Stimulated activated naive CD8-positive, alpha-beta T cell treated with anti-CD3 and anti-CD28 coated beads, Interleukin-15, Interleukin-2, amounts not matched to agents 100 U/mL and 50 U/mL, for 24 hours (primary cell): Measurements from ENCODE around the gene SATB1.

Source experiments
- ATAC-seq: fragments of 150-1000 bp; cut with Tn5 transposase; one replicate; pipeline ENCODE4 v1.10.0; 2021
- DNase-seq: peaks from one replicate; pipeline ENCODE4 v3.0.0; 2021

Gene SATB1

GRCh38 chr3:18401300-18401961, 23.7 kb downstream of the SATB1 start:
- no peak for DNase-seq

DNA sequence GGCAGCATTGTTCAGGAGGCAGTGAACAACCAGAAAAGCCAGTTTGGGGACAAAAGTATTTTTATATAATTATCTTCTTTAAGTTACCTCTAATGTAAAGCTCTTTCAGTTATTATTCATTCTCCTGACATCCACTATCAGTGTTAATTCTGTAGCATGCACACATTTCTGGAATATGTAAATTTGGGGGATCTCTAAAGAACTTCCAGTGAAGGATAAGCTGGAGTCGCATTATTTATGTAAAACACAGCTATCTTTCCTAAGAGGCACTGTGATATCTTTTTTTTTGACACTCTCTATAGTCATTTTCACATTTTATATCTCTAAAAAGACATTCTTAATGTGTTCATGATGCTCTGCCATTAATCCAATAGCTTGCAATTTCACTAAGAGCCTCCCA, 26.7 kb downstream of the SATB1 start:
- DNase-seq = no peak

More at GRCh38 chr3:18401300-18401961, 23.7 kb downstream of the SATB1 start:
- no peak for ATAC-seq

GRCh38 chr3:18396428-18396827, 28.7 kb downstream of the SATB1 start:
- ATAC-seq (no peak), DNase-seq (no peak)

More for the DNA sequence above, 26.7 kb downstream of the SATB1 start:
- ATAC-seq = no peak

DNA sequence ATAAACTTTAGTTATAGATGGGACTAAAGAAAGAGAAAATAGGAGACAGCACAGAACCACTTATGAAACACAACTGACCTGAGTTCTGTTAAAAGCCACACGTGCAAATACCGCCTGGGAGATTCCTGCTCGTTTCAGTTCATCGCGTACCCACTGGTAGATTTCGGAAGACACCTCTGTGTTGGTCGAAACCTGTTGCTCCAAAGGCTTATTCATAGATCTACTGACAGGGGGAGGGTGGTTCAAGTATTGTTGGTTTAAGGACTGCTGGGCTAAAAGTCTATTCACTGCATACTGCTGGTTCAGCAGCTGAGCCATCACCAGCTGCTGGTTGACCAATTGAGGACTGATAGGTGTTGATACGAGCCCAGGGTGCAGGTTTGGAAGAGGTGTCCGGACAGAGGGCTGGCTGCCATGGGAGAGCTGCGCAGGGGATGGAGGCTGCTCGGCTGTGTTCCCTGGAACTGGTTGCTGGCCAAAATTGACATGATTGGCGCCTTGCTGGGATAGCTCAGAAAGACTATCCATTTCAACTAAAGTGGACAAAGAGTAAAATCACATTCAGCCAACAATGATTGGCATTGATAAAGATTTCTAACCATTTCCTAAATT, 30.6 kb downstream of the SATB1 start:
- DNase-seq (no peak), ATAC-seq (peak; percentile 53)

DNA sequence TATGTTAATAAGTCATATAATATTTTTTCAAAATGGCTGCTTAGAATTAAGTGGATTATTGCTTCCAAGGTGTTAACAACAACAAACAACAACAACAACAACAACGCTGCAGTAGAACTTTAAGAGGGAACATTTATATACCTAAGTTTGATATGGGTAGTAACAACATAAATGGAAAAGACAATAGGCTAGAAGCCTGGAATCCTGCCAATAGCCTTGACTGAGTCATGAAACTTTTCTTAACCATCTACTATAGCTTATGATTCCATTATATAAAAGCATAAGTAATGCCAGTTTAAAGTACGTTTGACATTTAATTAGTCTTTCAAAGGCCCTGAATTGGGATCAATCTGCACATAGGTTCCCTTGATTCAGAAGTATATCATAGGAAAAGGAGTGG, 31.2 kb downstream of the SATB1 start:
- ATAC-seq (no peak), DNase-seq (no peak)

- no peak for ATAC-seq
- DNase-seq = no peak
Measured at GRCh38 chr3:18390024-18390660, 35.0 kb downstream of the SATB1 start.

DNA sequence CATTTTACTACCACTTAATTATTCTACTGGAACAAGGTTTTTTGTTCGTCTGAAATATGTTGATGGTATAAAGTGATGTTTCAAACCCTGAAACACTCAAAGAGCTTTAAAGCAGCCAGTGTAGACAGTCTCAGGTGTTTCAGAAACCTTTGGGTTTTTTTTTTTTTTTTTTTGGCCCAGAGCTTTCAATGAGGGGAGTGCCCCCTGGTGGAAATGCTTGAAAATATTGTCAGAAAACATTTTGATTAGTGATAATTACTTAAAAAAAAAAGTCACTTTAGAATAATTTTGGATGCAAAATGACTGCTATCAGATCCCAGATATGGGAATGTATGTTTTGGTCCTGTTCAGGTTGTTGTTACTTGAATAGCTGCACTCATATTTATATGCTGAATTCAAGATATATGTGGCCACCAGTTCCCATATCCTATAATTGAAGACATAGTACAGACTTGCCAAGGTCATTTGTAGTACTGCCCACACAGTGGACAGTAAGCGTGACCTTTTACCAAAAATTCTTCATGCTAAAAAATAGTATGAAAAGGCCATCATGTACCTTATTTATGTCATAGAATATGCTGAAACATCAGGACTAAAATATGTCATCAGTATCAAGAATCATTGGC, 35.9 kb downstream of the SATB1 start:
- no peak for ATAC-seq
- DNase-seq = peak; percentile 35

GRCh38 chr3:18386274-18386890, 38.8 kb downstream of the SATB1 start:
- no peak for DNase-seq
- ATAC-seq = no peak

DNA sequence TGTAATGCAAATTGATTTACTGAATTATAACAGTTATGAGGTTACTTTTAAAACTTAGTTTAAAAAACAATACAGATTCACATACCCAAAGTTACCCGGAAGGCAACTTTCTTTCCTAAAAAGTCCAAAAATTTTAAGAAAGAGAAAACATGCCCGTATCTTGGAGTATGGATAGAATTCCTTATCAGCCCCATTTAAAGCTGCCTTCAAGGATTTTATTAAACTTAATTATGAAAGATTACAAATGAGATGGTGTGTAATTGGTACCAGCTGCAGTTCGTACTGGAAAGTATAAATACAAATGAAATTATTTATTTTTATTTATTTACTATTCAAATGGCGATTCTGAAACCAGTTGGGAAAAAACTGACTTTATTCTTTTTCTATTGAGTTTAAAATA, 39.4 kb downstream of the SATB1 start:
- no peak for ATAC-seq
- DNase-seq = no peak

DNA sequence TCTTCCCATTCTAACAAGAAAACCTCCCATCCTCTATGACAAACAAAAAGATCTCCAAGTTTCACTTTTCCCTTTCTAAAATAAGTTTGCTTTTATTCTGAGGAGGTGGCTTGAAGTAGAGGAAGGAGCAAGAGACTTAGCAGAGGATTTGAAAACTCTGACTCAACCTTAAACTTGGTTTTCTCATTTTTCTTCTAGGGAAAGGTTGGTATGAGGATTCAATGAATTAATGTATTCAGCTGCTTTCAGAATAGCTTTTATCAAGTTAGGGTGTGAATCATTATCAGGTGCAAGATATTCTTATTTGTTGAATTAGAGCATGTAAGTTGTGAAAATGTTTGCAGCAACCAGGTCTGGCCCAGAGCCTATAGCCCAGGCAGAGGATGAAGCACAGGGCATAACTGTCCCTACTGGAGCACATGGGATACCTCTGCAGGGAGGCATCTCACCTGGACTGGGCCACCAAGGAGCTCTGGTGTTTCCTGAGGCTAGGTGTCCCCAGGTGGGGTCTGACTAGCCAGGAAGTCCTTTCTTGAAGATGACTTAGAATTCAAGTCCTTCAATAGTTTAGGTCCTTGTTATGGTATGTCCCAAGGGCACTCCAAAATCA, 42.3 kb downstream of the SATB1 start:
- no peak for DNase-seq
- ATAC-seq = peak; percentile 62

GRCh38 chr3:18379647-18380046, 45.5 kb downstream of the SATB1 start:
- no peak for ATAC-seq
- DNase-seq = no peak

- no peak for ATAC-seq
- DNase-seq = no peak
Measured at GRCh38 chr3:18378218-18378617, 46.9 kb downstream of the SATB1 start.

- no peak for DNase-seq
- no peak for ATAC-seq
Measured at GRCh38 chr3:18376682-18377081, 48.5 kb downstream of the SATB1 start.

DNA sequence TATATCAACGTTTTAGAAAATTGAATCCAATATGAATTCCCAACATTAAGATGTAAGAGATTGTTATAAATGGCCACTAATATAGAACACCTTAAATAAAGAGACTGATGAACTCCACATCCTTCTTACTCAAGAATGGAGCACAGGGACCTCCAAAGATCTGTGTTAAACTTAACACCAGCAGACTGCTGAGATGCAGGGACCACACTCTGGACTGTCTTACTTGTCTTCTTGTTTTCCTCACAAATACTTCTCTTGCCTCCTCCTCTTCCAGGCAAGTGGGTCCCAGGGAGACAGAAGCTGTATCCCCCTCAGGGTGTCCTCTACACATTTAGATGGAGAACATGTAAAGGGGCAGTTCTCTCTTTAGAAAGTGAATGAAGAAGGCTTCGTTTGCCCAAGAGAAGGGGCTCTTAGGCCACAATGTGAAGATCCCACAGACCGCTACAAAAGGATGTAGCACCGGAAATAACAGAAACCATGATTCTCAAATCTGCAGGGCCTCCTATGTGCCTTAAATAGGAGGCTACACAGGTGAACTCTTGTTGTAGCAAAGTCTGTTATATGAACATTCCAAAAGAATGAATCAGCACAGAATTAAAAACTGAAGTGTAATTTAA, 52.2 kb downstream of the SATB1 start:
- DNase-seq (no peak), ATAC-seq (peak; percentile 45)

- peak; percentile 35 for ATAC-seq
Measured at GRCh38 chr3:18370672-18371071, 54.5 kb downstream of the SATB1 start.

GRCh38 chr3:18369551-18370185, 55.5 kb downstream of the SATB1 start:
- DNase-seq (no peak), ATAC-seq (no peak)

More at GRCh38 chr3:18370672-18371071, 54.5 kb downstream of the SATB1 start:
- DNase-seq = no peak

- ATAC-seq (no peak), DNase-seq (no peak)
Measured at GRCh38 chr3:18366258-18366657, 58.9 kb downstream of the SATB1 start.

- peak; percentile 19 for ATAC-seq
- DNase-seq = no peak
Measured at GRCh38 chr3:18363338-18363737, 61.8 kb downstream of the SATB1 start.

GRCh38 chr3:18357747-18358146, 67.4 kb downstream of the SATB1 start:
- ATAC-seq = no peak
- DNase-seq = no peak

GRCh38 chr3:18355832-18356231, 69.3 kb downstream of the SATB1 start:
- DNase-seq = no peak
- ATAC-seq = no peak

DNA sequence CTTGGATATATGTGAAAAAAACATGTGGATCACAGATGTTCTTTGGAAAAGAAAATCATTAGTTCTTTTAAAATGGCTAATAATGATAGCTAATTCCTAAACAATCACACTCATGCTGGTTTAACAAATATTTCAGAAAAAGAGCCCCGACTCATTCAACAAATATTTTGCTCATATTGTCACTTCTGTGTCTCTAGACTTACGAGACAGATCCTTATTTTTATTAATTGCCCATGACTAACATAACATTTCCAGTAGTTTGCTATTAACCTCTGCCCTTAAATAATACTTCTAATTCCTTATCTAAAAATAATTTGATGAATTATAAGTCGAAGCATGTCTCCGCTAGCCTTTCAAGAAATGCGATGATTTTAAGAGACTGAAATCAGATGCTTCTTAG, 70.4 kb downstream of the SATB1 start:
- DNase-seq = no peak
- ATAC-seq = no peak
